Prostate gland (tissue), 2 donors: ENCODE data around the gene FFAR4.

Experiments used
- POLR2A ChIP-seq: fragments of 450-650 bp; IDR thresholded peaks from one replicate; pipeline ENCODE4 v1.6.1; 2016; ENCODE audit warnings: antibody characterized with exemption, mild to moderate bottlenecking
- TF ChIP-seq, protein P1 (sequence below), 4 experiments: fragments of 200-600 bp in 2 of 4; fragments of 450-650 bp in 2 of 4; sonication (generic) in 2 of 4; IDR thresholded peaks; 1 replicate in 3 of 4; 2 replicates in 1 of 4; pipeline ENCODE4 v1.5.1; 2016 to 2019; ENCODE audit warnings: antibody characterized with exemption in 4 of 4, mild to moderate bottlenecking in 2 of 4, moderate library complexity in 2 of 4

DNA sequence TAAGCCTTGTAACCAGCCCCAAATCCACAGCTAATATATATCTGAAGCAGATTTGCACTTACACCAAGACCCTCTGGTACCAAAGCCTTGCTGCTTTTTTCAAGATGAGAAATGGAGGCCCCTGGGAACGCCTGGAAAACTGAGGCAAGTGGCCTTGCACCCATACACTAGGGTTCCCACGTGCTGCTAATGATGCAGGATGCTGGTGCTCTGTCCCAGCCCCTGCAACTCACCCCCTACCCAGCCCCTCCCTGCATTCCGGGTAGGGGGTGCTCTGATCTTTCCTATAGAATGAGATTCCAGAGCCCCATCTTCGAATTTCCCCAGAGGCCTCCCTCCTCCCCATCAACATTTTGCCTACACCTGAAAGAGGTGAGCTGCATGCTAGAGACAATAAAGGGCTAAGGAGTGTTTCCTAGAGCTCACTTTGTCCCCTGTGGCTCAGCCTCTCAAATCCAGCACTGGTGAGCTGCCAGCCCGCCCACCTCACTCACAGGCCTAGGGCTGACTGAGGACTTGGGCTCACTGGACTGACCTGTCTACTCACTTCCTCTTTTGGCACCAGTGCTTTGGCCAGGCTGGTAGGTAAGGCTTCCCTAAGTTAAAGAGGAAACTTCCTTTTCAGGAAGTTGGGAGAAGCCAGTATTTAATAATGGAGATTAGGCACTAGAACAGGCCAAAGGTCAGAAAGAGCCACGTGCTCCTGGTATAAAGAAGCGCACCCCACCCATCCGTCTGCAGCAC is 24.8 kb downstream of the FFAR4 start:
- TF ChIP-seq, protein P1, sequence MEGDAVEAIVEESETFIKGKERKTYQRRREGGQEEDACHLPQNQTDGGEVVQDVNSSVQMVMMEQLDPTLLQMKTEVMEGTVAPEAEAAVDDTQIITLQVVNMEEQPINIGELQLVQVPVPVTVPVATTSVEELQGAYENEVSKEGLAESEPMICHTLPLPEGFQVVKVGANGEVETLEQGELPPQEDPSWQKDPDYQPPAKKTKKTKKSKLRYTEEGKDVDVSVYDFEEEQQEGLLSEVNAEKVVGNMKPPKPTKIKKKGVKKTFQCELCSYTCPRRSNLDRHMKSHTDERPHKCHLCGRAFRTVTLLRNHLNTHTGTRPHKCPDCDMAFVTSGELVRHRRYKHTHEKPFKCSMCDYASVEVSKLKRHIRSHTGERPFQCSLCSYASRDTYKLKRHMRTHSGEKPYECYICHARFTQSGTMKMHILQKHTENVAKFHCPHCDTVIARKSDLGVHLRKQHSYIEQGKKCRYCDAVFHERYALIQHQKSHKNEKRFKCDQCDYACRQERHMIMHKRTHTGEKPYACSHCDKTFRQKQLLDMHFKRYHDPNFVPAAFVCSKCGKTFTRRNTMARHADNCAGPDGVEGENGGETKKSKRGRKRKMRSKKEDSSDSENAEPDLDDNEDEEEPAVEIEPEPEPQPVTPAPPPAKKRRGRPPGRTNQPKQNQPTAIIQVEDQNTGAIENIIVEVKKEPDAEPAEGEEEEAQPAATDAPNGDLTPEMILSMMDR (IDR thresholded peaks at IDR 0.05): no peak
- TF ChIP-seq POLR2A: no peak
